22Rv1 (cell line): Measurements from ENCODE around the gene RNF130.

Source experiments
- ZFX ChIP-seq: fragments of 450-650 bp; IDR thresholded peaks from 2 replicates; pipeline ENCODE4 v1.6.1; 2017; ENCODE audit warnings: antibody characterized with exemption, borderline replicate concordance
- TF ChIP-seq, protein P1 (sequence below): fragments of 450-650 bp; IDR thresholded peaks from 2 replicates; pipeline ENCODE4 v1.5.1; 2017; ENCODE audit warnings: mild to moderate bottlenecking

DNA sequence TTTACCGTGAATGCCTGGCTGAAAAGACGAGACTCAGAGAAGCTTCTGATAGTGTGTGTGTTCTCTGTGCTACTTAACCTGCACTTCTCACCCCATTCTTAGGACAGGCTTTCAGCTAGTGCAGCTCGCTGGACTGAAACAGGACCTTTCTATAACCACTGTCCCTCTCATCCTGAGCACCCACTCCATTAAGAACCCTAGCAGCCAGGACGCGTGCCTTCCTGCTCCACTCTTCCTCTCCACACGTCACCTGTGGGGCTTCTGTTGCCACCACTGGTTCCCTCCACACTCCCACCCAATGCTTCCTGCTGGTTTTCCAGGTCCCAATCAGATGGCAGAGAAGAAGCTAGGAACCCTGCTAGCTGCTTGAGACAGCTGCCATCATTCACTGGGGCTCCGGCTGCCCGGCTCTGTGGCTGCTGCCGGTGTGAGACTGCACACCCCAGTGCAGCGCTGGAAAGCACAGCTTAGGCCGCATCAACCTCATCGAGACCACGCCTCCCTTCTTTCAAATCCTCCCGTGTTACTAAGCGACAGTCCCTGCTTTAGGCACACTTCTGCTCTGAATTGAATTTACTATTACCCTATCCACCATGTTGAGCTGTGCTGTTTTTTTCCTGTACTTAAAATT is 44.0 kb downstream of the RNF130 start:
- TF ChIP-seq, protein P1, sequence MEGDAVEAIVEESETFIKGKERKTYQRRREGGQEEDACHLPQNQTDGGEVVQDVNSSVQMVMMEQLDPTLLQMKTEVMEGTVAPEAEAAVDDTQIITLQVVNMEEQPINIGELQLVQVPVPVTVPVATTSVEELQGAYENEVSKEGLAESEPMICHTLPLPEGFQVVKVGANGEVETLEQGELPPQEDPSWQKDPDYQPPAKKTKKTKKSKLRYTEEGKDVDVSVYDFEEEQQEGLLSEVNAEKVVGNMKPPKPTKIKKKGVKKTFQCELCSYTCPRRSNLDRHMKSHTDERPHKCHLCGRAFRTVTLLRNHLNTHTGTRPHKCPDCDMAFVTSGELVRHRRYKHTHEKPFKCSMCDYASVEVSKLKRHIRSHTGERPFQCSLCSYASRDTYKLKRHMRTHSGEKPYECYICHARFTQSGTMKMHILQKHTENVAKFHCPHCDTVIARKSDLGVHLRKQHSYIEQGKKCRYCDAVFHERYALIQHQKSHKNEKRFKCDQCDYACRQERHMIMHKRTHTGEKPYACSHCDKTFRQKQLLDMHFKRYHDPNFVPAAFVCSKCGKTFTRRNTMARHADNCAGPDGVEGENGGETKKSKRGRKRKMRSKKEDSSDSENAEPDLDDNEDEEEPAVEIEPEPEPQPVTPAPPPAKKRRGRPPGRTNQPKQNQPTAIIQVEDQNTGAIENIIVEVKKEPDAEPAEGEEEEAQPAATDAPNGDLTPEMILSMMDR: no peak
- TF ChIP-seq ZFX: no peak
